Spleen (tissue), 7 donors: Measurements from ENCODE around the gene NDUFAF2.

Experiments used
- POLR2A ChIP-seq, 3 donors: fragments of 450-650 bp; IDR thresholded peaks; one replicate each; pipeline ENCODE4 v1.5.1; 2017; ENCODE audit warnings: antibody characterized with exemption in 3 of 3, mild to moderate bottlenecking in 1 of 3
- POLR2AphosphoS5 ChIP-seq, 3 donors: sonication (generic); formaldehyde crosslinking; IDR thresholded peaks; one replicate each; pipeline ENCODE4 v1.5.1; 2017; ENCODE audit warnings: antibody characterized with exemption in 3 of 3
- TF ChIP-seq, protein P1 (sequence below), 11 experiments: fragments of 200-600 bp in 7 of 11; fragments of 450-650 bp in 4 of 11; sonication (generic) in 4 of 11; IDR thresholded peaks in 8 of 11; conservative IDR thresholded peaks in 3 of 11; 1 replicate in 7 of 11; 2 replicates in 4 of 11; pipeline versions ENCODE4 v1.4.0 to v1.8.0; 2016 to 2021; ENCODE audit warnings: antibody characterized with exemption in 11 of 11, inconsistent platforms in 4 of 11, mild to moderate bottlenecking in 1 of 11
- donor health status: DM: no; HTN: no; CAD: no; lungs with moderate emphysema.
- donor health status: DM: no; HTN: no; CAD: no.
- donor health status: DM: no; HTN: no; CAD: no.

DNA sequence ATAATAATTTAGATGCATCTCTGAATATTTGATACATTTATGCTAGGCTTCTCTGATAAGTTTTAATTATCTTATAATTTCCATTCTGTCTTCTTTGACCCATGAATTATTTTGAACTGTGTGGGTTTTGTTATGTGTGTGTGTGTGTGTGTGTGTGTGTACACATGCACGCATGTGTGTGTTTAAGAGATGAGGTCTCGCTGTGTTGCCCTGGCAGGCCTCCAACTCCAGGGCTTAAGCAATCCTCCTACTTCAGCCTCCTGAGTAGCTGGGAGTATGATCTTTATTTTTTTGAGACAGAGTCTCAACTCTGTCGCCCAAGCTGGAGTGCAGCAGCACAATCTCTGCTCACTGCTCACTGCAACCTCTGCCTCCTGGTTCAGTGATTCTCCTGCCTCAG is 75.4 kb downstream of the NDUFAF2 start:
- TF ChIP-seq, protein P1, sequence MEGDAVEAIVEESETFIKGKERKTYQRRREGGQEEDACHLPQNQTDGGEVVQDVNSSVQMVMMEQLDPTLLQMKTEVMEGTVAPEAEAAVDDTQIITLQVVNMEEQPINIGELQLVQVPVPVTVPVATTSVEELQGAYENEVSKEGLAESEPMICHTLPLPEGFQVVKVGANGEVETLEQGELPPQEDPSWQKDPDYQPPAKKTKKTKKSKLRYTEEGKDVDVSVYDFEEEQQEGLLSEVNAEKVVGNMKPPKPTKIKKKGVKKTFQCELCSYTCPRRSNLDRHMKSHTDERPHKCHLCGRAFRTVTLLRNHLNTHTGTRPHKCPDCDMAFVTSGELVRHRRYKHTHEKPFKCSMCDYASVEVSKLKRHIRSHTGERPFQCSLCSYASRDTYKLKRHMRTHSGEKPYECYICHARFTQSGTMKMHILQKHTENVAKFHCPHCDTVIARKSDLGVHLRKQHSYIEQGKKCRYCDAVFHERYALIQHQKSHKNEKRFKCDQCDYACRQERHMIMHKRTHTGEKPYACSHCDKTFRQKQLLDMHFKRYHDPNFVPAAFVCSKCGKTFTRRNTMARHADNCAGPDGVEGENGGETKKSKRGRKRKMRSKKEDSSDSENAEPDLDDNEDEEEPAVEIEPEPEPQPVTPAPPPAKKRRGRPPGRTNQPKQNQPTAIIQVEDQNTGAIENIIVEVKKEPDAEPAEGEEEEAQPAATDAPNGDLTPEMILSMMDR (IDR thresholded peaks at IDR 0.05 in 8 of 11, conservative IDR thresholded peaks at IDR 0.05 in 3 of 11): no peak
- TF ChIP-seq POLR2AphosphoS5 (IDR thresholded peaks at IDR 0.05) (no peak), POLR2A (IDR thresholded peaks at IDR 0.05) (no peak)
